ENCODE measurements around the gene FIZ1.
A peak's percentile ranks its signal among the peaks of the same experiment; 100 is the strongest.
"Not testable (repeated sequence)": the region's sequence is repeated elsewhere in the genome, so short reads cannot be mapped to it uniquely, and the experiment has no call there.

Gene FIZ1

GRCh38 chr19:55596304-55596703 lies 3.0 kb downstream of the FIZ1 start:
- no peak for DNase-seq (ENCODE audit: low read depth in 2 of 2)

- no peak for DNase-seq (ENCODE audit: low read depth in 2 of 2)
Measured at GRCh38 chr19:55594996-55595545, 4.2 kb downstream of the FIZ1 start.

- no peak for DNase-seq (ENCODE audit: low read depth in 2 of 2)
Measured at GRCh38 chr19:55593096-55593772, 6.1 kb downstream of the FIZ1 start.

GRCh38 chr19:55592391-55593090 lies 6.8 kb downstream of the FIZ1 start:
- no peak for DNase-seq (ENCODE audit: low read depth in 2 of 2)

- DNase-seq (ENCODE audit: low read depth in 2 of 2), result no peak
Measured at GRCh38 chr19:55591555-55591954, 7.8 kb downstream of the FIZ1 start.

- DNase-seq (ENCODE audit: low read depth in 2 of 2), result no peak
Measured at GRCh38 chr19:55590617-55591016, 8.7 kb downstream of the FIZ1 start.

- no peak for DNase-seq (ENCODE audit: low read depth in 2 of 2)
Measured at GRCh38 chr19:55590109-55590508, 9.2 kb downstream of the FIZ1 start.

- no peak for DNase-seq (ENCODE audit: low read depth in 2 of 2)
Measured at GRCh38 chr19:55588738-55589137, 10.6 kb downstream of the FIZ1 start.

- DNase-seq (ENCODE audit: low read depth in 2 of 2), result peak; percentile 88 to 91
Measured at GRCh38 chr19:55586976-55587668, 12.2 kb downstream of the FIZ1 start.

- DNase-seq (ENCODE audit: low read depth in 2 of 2), result peak; percentile 27 to 55
Measured at GRCh38 chr19:55585658-55586339, 13.5 kb downstream of the FIZ1 start.

- no peak for DNase-seq (ENCODE audit: low read depth in 2 of 2)
Measured at GRCh38 chr19:55584871-55585270, 14.4 kb downstream of the FIZ1 start.

GRCh38 chr19:55583897-55584296 lies 15.4 kb downstream of the FIZ1 start:
- DNase-seq (ENCODE audit: low read depth in 2 of 2), result not testable (repeated sequence)

GRCh38 chr19:55582284-55582683 lies 17.0 kb downstream of the FIZ1 start:
- not testable (repeated sequence) for DNase-seq (ENCODE audit: low read depth in 2 of 2)

- no peak for DNase-seq (ENCODE audit: low read depth in 2 of 2)
Measured at GRCh38 chr19:55581823-55582223, 17.5 kb downstream of the FIZ1 start.

GRCh38 chr19:55581145-55581822 lies 18.0 kb downstream of the FIZ1 start:
- DNase-seq (ENCODE audit: low read depth in 2 of 2), result no peak

- peak; percentile 60 to 80 for DNase-seq (ENCODE audit: low read depth in 2 of 2)
Measured at GRCh38 chr19:55580628-55581144, 18.6 kb downstream of the FIZ1 start, which contains the start of gene ZNF579. Gene ZNF579, minus strand, starts transcription at chr19:55580848. Its CDS starts 1,209 bp downstream, at chr19:55579639.

GRCh38 chr19:55579766-55580621 lies 19.3 kb downstream of the FIZ1 start:
- DNase-seq (ENCODE audit: low read depth in 2 of 2), result no peak

GRCh38 chr19:55578761-55579747 lies 20.3 kb downstream of the FIZ1 start:
- DNase-seq (ENCODE audit: low read depth in 2 of 2), result no peak
